Stimulated activated CD8-positive, alpha-beta memory T cell treated with anti-CD3 and anti-CD28 coated beads, Interleukin-12 subunit alpha, Interleukin-12 subunit beta, amount 100 ng/mL, for 24 hours (primary cell): ENCODE measurements around the gene LAMP5.

Experiments
- DNase-seq: peaks from one replicate; pipeline ENCODE4 v3.0.0-alpha.2; 2020; ENCODE audit errors: extremely low read depth

LAMP5 gene

GRCh38 chr20:9534025-9534424, 19.6 kb downstream of the LAMP5 start:
- no peak for DNase-seq

DNA sequence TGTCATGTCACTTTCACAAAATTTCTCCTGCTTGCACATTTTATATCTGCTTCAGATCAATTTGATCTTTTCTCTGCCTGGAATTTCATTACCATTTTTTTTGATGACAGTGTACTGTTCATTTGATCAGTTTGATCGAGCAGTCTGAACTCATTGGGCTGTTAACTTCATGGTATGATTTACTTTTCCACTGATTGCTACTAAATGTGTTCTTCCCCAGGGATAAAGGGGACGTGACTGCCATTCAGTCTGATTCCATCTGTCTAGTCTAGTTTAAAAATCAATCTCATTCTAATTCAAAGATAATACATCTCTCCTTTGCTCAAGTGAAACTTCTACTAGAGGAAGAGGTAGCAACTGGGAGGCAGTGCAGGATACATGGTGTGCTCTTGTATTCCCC, 21.1 kb downstream of the LAMP5 start:
- DNase-seq, result no peak

DNA sequence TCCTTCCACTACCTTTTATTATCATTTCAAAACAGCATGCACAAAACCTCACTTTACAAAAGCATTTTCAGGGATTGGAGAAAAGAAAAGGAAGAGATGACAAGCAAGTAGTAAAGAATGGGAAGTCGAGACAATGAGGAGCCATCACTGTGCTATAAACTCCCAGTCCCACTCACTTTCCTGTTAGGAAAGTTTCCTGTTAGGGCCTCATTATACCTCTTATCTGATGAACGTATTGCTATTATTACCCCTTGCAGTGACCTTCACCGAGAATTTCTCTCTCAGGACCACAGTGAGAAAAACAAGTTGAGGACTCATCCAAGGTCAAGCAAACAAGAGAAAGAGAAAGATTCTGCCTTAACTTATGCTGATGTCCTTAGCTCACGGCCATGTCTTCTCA, 28.8 kb downstream of the LAMP5 start:
- DNase-seq, result no peak

DNA sequence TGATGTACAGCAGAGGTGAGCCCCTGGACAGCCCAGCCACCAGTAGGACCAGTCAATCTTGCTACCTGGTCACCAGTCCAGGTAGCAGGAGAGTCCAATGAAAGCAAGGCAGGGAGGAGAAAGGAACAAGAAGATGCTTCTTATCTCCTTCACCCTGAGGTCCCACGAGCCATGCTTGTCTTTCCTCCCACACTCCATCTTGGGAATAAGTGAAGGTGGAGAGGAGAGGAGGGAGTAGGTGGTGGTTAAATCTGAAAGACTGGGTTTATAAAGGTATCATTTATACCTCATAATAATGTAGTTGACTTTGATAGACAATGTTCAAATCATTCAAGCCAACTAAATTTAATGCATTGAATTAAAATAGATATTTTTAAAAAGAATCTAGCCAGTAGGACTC, 35.9 kb downstream of the LAMP5 start:
- no peak for DNase-seq

GRCh38 chr20:9550871-9551270, 36.5 kb downstream of the LAMP5 start:
- DNase-seq, result no peak

DNA sequence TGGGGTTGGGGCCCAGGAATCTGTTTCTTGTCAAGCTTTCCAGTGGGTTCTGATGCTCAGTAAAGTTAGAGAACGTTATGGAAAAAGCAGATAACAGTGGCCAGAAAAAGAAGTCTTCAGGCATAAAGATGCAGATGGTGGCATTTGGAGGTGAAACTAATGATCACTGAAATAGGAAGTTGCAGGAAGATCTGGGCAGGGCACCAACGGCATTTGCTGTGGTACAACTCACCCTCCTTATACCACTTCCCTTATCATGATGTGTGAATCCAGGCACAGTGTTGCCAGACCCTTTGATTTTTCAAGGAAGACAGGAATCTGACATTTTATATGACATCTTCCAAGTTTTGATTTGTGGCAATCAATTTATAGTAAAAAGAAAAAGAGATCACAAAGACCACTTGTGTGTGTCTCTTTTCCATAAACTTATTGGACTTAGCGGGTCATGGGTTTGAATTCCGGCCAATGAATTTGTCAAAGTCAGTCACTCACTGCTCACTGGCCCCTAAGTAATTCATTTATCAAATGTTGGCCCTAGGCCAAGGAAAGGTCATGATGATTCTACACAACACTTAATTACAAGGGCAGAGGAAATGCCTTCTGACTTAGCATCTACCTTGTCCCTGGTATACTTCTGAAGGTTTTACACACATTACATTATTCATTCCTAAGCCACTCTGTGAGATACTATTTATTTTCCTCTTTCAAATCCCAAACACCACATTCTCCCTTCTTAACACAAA, 37.6 kb downstream of the LAMP5 start:
- DNase-seq, result no peak

GRCh38 chr20:9555781-9556180, 41.4 kb downstream of the LAMP5 start:
- no peak for DNase-seq

- no peak for DNase-seq
Observed at GRCh38 chr20:9557411-9557810, 43.0 kb downstream of the LAMP5 start.

- no peak for DNase-seq
Observed at GRCh38 chr20:9565910-9566550, 51.6 kb downstream of the LAMP5 start.

DNA sequence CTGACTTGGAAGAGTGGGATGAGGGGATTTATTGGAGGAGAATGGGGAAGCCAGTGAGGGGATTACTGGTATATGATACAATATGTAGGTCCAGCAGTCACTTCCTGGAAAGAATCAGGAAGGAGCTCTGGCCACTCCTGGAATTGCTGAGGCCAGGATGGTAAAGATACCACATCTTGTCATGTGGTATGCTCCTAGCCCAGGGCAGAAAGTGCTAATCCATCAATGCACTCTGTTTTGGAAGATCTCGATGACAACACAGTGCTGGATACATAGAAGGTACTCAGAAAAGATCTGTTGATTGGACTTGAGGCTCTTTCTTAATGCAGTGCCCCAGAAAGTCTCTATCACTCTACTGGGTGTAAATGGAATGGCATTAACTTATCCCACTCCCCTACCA, 52.6 kb downstream of the LAMP5 start:
- DNase-seq, result no peak

GRCh38 chr20:9570612-9571011, 56.2 kb downstream of the LAMP5 start:
- no peak for DNase-seq

- DNase-seq, result no peak
Observed at GRCh38 chr20:9571783-9572182, 57.4 kb downstream of the LAMP5 start.

DNA sequence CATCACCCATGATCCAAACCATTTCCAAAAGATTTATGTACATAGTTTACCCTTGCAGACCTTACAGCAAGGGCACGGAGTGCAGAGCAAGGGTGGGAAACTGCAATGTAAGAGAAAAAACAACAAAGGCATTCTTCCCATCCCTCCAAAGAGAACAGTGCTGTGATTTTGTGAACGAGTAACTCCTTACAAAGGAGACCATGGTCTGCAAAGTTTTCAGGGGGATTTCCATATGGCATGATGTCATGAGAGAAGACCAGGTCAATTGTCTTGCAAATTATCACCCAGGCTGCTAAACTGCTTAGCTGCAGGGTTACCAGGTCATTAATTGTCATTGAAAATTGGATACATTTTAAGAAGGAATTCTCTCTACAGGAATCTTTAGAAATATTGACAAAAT, 58.3 kb downstream of the LAMP5 start:
- DNase-seq, result no peak

DNA sequence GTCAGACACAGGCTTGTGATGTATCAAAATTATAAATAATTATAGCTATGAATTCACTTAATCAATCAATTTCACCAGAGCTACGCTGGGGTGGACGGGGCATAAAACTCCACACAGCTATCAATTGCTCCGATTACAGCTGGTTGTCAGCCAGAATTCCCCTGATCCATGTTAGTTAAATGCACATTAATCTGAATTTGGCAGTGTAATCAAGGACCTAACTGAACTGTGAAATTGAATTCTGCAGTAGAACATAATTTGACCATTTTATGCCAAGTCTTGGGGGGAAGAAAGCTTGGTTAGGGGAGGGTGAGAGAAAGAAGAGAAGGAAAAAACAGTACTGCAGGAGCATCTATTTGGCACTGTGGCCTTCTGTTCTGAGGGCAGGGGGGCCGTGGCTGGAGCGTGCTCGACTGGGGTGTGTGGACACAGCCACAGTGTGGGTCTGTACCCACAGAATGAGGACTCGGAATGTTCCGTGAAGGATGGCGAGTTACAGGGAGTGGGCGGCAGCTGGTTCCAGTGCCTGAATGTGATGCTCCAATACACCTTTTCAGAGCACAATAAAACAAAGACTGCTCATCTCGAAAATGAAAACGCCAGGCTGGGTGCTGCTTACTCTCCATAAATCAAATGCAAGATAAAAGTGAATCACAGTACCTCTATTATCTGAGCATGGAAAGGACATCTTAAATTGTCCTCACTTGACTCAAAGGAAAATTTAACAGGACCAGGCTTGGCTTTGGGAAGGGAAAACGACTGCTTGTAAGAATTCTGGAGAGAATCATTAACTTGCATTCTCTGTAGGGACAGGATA, 59.2 kb downstream of the LAMP5 start:
- DNase-seq, result no peak

- DNase-seq, result no peak
Observed at GRCh38 chr20:9574181-9574580, 59.8 kb downstream of the LAMP5 start.

GRCh38 chr20:9574776-9575175, 60.4 kb downstream of the LAMP5 start:
- no peak for DNase-seq

DNA sequence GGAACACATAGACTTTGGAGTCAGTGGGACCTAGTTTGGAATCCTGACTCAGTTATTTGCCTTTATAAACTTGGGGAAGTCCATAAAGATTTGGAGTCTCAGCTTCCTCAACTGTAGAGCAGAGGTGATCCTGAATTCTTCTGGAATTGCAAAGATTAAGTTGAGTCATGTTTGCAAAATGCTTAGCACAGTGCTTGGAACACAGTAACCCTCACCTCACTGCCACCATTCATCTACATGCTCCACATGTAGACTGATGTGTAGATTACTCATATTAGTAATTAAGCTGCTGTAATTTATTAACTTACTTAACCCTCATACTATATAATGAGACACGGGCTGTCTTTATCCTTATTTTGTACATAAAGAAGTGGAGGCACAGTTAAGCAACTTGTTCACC, 61.4 kb downstream of the LAMP5 start:
- no peak for DNase-seq

- DNase-seq, result no peak
Observed at GRCh38 chr20:9576695-9577094, 62.3 kb downstream of the LAMP5 start.

DNA sequence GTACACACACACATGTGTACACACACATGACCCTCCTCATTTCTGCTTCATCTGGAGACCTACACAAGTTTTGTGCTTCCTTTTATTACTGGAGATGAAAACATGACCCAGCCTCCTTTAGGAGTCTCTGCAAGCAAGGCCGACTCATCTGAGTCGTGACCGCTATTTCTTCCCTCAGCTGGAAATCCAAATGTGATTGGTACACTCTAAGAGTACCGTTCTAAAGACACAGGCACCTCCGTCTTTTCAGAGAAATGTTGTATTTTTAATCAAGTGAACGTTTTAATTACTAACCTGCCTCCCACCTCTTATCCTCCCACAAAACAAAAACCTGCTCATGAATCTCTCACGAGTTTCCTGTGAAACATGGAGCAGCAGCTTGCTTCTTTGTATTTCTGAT, 63.0 kb downstream of the LAMP5 start:
- no peak for DNase-seq

- no peak for DNase-seq
Observed at GRCh38 chr20:9578594-9578993, 64.2 kb downstream of the LAMP5 start.
